Activated CD4-positive, alpha-beta T cell treated with anti-CD3 and anti-CD28 coated beads, Interleukin-2, Interleukin-4, amounts not matched to agents 100 ng/mL and 50 ng/mL, durations not matched to agents 16 hours and 8 hours (primary cell): ENCODE results near the gene ROBO1.

ENCODE experiments used
- DNase-seq: peaks from one replicate; pipeline ENCODE4 v3.0.0-alpha.2; 2020; ENCODE audit warnings: low spot score

The ROBO1 gene

GRCh38 chr3:79012530-79012913 lies 755.3 kb downstream of the ROBO1 start:
- DNase-seq: no peak

- DNase-seq: no peak
Measured at GRCh38 chr3:79011821-79012529, 755.8 kb downstream of the ROBO1 start.

- no peak for DNase-seq
Measured at GRCh38 chr3:79009861-79010260, 757.9 kb downstream of the ROBO1 start.

- DNase-seq: no peak
Measured at GRCh38 chr3:79006077-79006476, 761.7 kb downstream of the ROBO1 start.

GRCh38 chr3:79005084-79005483 lies 762.7 kb downstream of the ROBO1 start:
- DNase-seq: no peak

GRCh38 chr3:79003994-79004393 lies 763.8 kb downstream of the ROBO1 start:
- DNase-seq: no peak

- DNase-seq: no peak
Measured at GRCh38 chr3:79002465-79003372, 765.1 kb downstream of the ROBO1 start.

- no peak for DNase-seq
Measured at GRCh38 chr3:79001255-79001654, 766.5 kb downstream of the ROBO1 start.

GRCh38 chr3:78999139-78999538 lies 768.7 kb downstream of the ROBO1 start:
- DNase-seq: no peak

GRCh38 chr3:78995087-78995486 lies 772.7 kb downstream of the ROBO1 start:
- DNase-seq: no peak

- DNase-seq: no peak
Measured at GRCh38 chr3:78994174-78995027, 773.4 kb downstream of the ROBO1 start.

GRCh38 chr3:78993375-78993774 lies 774.4 kb downstream of the ROBO1 start:
- no peak for DNase-seq

- no peak for DNase-seq
Measured at GRCh38 chr3:78992830-78993229, 775.0 kb downstream of the ROBO1 start.

- no peak for DNase-seq
Measured at GRCh38 chr3:78992400-78992799, 775.4 kb downstream of the ROBO1 start.

GRCh38 chr3:78991656-78992055 lies 776.1 kb downstream of the ROBO1 start:
- no peak for DNase-seq

- no peak for DNase-seq
Measured at GRCh38 chr3:78990156-78990555, 777.6 kb downstream of the ROBO1 start.

- DNase-seq: no peak
Measured at GRCh38 chr3:78988324-78988723, 779.5 kb downstream of the ROBO1 start.

GRCh38 chr3:78986416-78987101 lies 781.2 kb downstream of the ROBO1 start:
- no peak for DNase-seq

- DNase-seq: no peak
Measured at GRCh38 chr3:78985981-78986380, 781.8 kb downstream of the ROBO1 start.

- no peak for DNase-seq
Measured at GRCh38 chr3:78979028-78979427, 788.8 kb downstream of the ROBO1 start.

GRCh38 chr3:78978037-78978436 lies 789.8 kb downstream of the ROBO1 start:
- no peak for DNase-seq

- no peak for DNase-seq
Measured at GRCh38 chr3:78977073-78977472, 790.7 kb downstream of the ROBO1 start.
